ENCODE results near the gene ARHGEF18. TPM values are rescaled to one million over a fixed set of nuclear protein-coding genes. Genes with fewer than 3 reads are reported as not detected.

The ARHGEF18 gene
- total and polyA plus RNA-seq, 7 experiments from 2014 or later, result 3.9 to 132 (median 124) TPM

DNA sequence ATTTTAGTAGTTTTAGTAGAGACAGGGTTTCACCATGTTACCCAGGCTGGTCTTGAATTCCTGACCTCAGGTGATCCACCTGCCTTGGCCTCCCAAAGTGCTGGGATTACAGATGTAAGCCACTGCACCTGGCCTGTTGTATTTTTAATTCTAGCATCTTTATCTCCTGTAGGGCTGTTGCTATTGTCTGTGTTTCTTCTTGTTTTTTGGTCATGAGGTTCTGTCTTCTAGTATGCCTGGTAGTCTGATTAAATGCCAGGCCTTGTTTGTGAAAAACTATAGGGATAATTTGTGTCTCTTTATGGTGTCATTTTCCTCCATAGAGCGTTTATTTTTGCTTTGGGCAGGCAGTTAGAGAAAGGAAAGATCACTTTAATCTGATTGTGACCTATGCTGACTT is 3.1 kb downstream of the ARHGEF18 start:
- Histone ChIP-seq H3K27me3 (ENCODE audit: control insufficient read depth in 2 of 2, insufficient read depth in 2 of 2, low read length in 2 of 2) (no peaks in the 10 kb centered on the region), H3K36me3 (ENCODE audit: control insufficient read depth in 2 of 3, insufficient read depth in 3 of 3, low read length in 3 of 3) (peaks cover 6 to 52% (median 28%) of the 10 kb centered on the region in 3 experiments), H3K4me3 (ENCODE audit: low read length) (peak overlapping the region; percentile 99), H3K9me3 (ENCODE audit: control insufficient read depth in 2 of 3, low read length in 3 of 3) (peaks cover 0 to 7% (median 4%) of the 10 kb centered on the region in 3 experiments), H3K27ac (ENCODE audit: low read depth, low read length) (peak overlapping the region; percentile 74), H3K4me1 (ENCODE audit: control insufficient read depth in 2 of 2, insufficient read depth in 2 of 2, low read length in 2 of 2) (peaks cover 32 to 42% of the 10 kb centered on the region in 2 donors)
- POLR2A ChIA-PET, result interaction anchor here (1.4 to 2.4 kb wide), 2 partner anchors 10 to 30 kb away, joined by 4 to 13 read pairs; no protein-coding TSS in a partner anchor
- Mint-ChIP-seq H3K27me3 (no peaks in the 10 kb centered on the region), H3K4me3 (peak overlapping the region; percentile 83 to 100 (median 99)), H3K36me3 (peaks cover 9 to 51% (median 39%) of the 10 kb centered on the region in 5 donors), H3K9me3 (peaks cover 3 to 17% (median 9%) of the 10 kb centered on the region in 11 donors), H3K27ac (peak overlapping the region; percentile 31 to 99 (median 95)), H3K4me1 (peaks cover 38 to 74% (median 58%) of the 10 kb centered on the region in 7 donors)
- no peak for ATAC-seq
- intact Hi-C loops (cut with micrococcal nuclease), result loop anchor here (5.0 to 10.0 kb wide), 2 partner anchors 93 to 445 kb away; no protein-coding TSS in a partner anchor
- CTCF ChIA-PET, result interaction anchor here (4.7 kb wide), 1 partner anchor 11 kb away, joined by 31 read pairs; no protein-coding TSS in a partner anchor
- no peak for DNase-seq

DNA sequence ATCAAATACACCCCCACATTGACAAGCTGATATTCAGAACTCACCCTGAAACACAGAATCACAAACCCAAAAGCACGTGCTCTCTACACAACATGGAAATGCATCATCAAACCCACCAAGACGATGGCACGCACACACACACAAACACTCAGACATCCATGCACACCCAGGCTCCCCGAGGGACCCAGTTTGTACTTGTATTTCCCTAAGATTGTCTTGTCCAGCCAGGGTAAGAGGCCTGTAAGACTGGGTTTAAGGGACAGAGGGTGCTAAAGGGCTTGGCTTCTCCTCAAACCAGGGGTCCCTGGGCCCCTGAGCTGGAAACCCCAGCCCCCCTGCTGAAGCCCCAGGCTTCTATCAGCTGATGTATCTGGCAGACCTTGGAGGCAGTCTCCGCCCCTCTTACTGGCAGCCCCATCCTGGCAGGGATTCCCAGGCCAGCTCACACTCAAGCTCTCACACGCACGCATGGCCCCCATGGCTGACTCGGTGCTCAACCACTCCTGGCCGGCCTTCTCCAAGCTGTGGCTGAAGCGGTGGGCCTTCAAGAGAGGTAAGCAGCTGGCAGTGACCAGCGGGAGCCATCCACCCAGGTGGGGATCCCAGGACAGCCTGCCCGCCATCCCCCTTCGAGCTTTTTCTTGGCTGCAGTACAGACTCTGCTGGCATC is 6.5 kb downstream of the ARHGEF18 start:
- H3K4me3 ChIP-seq (ENCODE audit: low read length), result no peak overlapping the region
- peaks cover 12 to 71% (median 28%) of the 10 kb centered on the region in 3 experiments for H3K36me3 ChIP-seq (ENCODE audit: control insufficient read depth in 2 of 3, insufficient read depth in 3 of 3, low read length in 3 of 3)
- H3K4me1 ChIP-seq (ENCODE audit: control insufficient read depth in 2 of 2, insufficient read depth in 2 of 2, low read length in 2 of 2), result peaks cover 27 to 54% of the 10 kb centered on the region in 2 donors
- no peak overlapping the region for H3K27ac ChIP-seq (ENCODE audit: low read depth, low read length)
- ATAC-seq, result no peak
- H3K9me3 ChIP-seq (ENCODE audit: control insufficient read depth in 2 of 3, low read length in 3 of 3), result peaks cover 0 to 7% (median 4%) of the 10 kb centered on the region in 3 experiments
- Mint-ChIP-seq H3K27ac (peak overlapping the region in 8 of 9 donors; percentile 80 to 94 (median 88)), H3K27me3 (no peaks in the 10 kb centered on the region), H3K4me3 (peak overlapping the region in 6 of 10 donors; percentile 47 to 99 (median 86)), H3K9me3 (peaks cover 4 to 16% (median 8%) of the 10 kb centered on the region in 11 donors), H3K36me3 (peaks cover 17 to 62% (median 54%) of the 10 kb centered on the region in 5 donors), H3K4me1 (peaks cover 49 to 95% (median 71%) of the 10 kb centered on the region in 7 donors)
- ChIA-PET POLR2A (interaction anchor here (1.5 to 1.6 kb wide), 3 partner anchors 10 to 25 kb away, joined by 4 to 14 read pairs (median 5); no protein-coding TSS in a partner anchor), CTCF (interaction anchor here (0.7 to 4.7 kb wide), 6 partner anchors 10 to 253 kb away, joined by 3 to 31 read pairs (median 9); no protein-coding TSS in a partner anchor)
- no peaks in the 10 kb centered on the region for H3K27me3 ChIP-seq (ENCODE audit: control insufficient read depth in 2 of 2, insufficient read depth in 2 of 2, low read length in 2 of 2)
- intact Hi-C loops (cut with micrococcal nuclease), result loop anchor here in 1 of 2 donors (2.0 to 10.0 kb wide), 2 partner anchors 90 to 326 kb away; partner anchors contain the start of gene TRAPPC5
- DNase-seq, result no peak

DNA sequence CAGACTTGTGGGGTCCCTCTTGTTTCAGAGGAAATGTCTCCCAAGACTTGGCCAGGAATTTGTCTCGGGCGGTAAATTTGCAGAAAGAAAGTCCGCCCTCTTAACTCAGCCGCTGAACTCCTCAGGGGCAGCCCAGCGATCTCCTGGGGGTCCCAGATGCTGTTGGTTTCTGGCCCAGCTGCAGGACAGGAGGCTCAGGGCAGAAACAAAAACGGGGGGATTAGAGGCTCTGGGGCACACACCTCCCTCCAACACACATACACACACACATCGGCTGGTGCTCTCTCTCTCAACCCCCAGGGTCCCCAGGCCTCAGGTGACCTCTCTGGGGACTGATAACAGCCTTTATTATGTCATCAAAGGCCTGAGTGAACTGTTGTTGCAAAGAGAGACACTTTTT is 7.1 kb downstream of the ARHGEF18 start:
- H3K27ac Mint-ChIP-seq, result peak overlapping the region in 3 of 9 donors; percentile 53 to 74 (median 67)
- H3K4me1 ChIP-seq (ENCODE audit: control insufficient read depth in 2 of 2, insufficient read depth in 2 of 2, low read length in 2 of 2), result peaks cover 26 to 54% of the 10 kb centered on the region in 2 donors
- H3K27me3 ChIP-seq (ENCODE audit: control insufficient read depth in 2 of 2, insufficient read depth in 2 of 2, low read length in 2 of 2), result no peaks in the 10 kb centered on the region
- peaks cover 12 to 75% (median 28%) of the 10 kb centered on the region in 3 experiments for H3K36me3 ChIP-seq (ENCODE audit: control insufficient read depth in 2 of 3, insufficient read depth in 3 of 3, low read length in 3 of 3)
- ATAC-seq, result no peak
- no peak overlapping the region for H3K27ac ChIP-seq (ENCODE audit: low read depth, low read length)
- CTCF ChIA-PET, result interaction anchor here (2.6 to 4.7 kb wide), 2 partner anchors 11 to 15 kb away, joined by 13 to 31 read pairs; no protein-coding TSS in a partner anchor
- peaks cover 0 to 7% (median 4%) of the 10 kb centered on the region in 3 experiments for H3K9me3 ChIP-seq (ENCODE audit: control insufficient read depth in 2 of 3, low read length in 3 of 3)
- intact Hi-C loops (cut with micrococcal nuclease), result loop anchor here in 1 of 2 donors (2.0 to 10.0 kb wide), 2 partner anchors 89 to 325 kb away; partner anchors contain the start of gene TRAPPC5
- POLR2A ChIA-PET, result interaction anchor here (0.6 to 1.5 kb wide), 2 partner anchors 11 to 13 kb away, joined by 4 to 5 read pairs; no protein-coding TSS in a partner anchor
- H3K4me3 Mint-ChIP-seq, result peak overlapping the region in 5 of 10 donors; percentile 10 to 72 (median 51)
- H3K4me1 Mint-ChIP-seq, result peaks cover 43 to 90% (median 70%) of the 10 kb centered on the region in 7 donors
- no peaks in the 10 kb centered on the region for H3K27me3 Mint-ChIP-seq
- no peak for DNase-seq
- H3K36me3 Mint-ChIP-seq, result peaks cover 17 to 56% (median 48%) of the 10 kb centered on the region in 5 donors
- peaks cover 3 to 13% (median 6%) of the 10 kb centered on the region in 11 donors for H3K9me3 Mint-ChIP-seq
- H3K4me3 ChIP-seq (ENCODE audit: low read length), result no peak overlapping the region

DNA sequence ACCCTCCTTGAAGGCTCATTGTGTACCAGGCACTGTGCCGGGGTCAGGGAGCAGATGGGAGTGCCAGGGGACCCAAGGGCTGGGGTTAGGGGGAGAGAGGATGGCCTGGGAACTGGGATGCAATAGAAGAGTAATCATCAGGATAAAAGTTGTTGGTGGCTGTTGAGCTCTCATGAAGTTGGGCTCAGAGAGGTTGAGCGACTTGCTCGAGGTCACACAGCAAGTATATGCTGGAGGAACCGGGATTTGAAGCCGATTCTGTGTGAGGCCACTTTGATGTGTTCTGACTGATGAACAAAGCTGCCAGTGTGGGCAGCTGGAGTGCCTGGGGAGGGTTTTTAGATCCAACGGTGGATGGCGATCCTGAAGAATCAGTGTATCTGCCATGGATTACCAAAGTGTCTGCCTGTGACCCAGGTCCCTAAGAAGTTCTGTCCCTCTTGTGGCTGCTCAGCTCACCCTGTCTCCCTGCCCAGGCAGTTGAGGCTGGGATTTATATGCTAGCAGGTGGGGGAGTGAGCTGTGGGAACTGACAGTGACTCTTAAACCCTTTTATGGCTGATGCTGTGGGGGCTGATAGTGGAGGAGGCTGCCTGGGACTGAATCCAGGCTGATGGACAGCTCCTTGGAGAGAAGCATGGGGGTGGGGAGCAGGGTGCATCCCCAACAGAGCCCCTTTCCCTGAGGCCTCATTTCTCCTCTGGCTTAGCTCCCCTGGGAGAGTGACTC is 8.3 kb downstream of the ARHGEF18 start:
- ATAC-seq (no peak), DNase-seq (no peak)
- peaks cover 22 to 52% of the 10 kb centered on the region in 2 donors for H3K4me1 ChIP-seq (ENCODE audit: control insufficient read depth in 2 of 2, insufficient read depth in 2 of 2, low read length in 2 of 2)
- Mint-ChIP-seq H3K4me1 (peaks cover 36 to 89% (median 76%) of the 10 kb centered on the region in 7 donors), H3K4me3 (peak overlapping the region in 7 of 10 donors; percentile 16 to 72 (median 58)), H3K27ac (peak overlapping the region in 6 of 9 donors; percentile 45 to 93 (median 74)), H3K36me3 (peaks cover 13 to 52% (median 45%) of the 10 kb centered on the region in 5 donors), H3K27me3 (no peaks in the 10 kb centered on the region), H3K9me3 (peaks cover 0 to 9% (median 2%) of the 10 kb centered on the region in 11 donors)
- H3K9me3 ChIP-seq (ENCODE audit: control insufficient read depth in 2 of 3, low read length in 3 of 3), result peaks cover 0 to 2% (median under 1%) of the 10 kb centered on the region in 3 experiments
- CTCF ChIA-PET, result interaction anchor here (0.5 to 4.7 kb wide), 2 partner anchors 17 to 94 kb away, joined by 3 to 31 read pairs; no protein-coding TSS in a partner anchor
- H3K4me3 ChIP-seq (ENCODE audit: low read length), result no peak overlapping the region
- H3K27ac ChIP-seq (ENCODE audit: low read depth, low read length), result peak overlapping the region; percentile 47
- intact Hi-C loops (cut with micrococcal nuclease), result loop anchor here in 1 of 2 donors (10.0 kb wide), 1 partner anchor 88 kb away; no protein-coding TSS in a partner anchor
- peaks cover 12 to 79% (median 24%) of the 10 kb centered on the region in 3 experiments for H3K36me3 ChIP-seq (ENCODE audit: control insufficient read depth in 2 of 3, insufficient read depth in 3 of 3, low read length in 3 of 3)
- H3K27me3 ChIP-seq (ENCODE audit: control insufficient read depth in 2 of 2, insufficient read depth in 2 of 2, low read length in 2 of 2), result no peaks in the 10 kb centered on the region
- POLR2A ChIA-PET, result interaction anchor here (0.6 to 1.4 kb wide), 5 partner anchors 10 to 207 kb away, joined by 3 to 4 read pairs (median 3); no protein-coding TSS in a partner anchor

DNA sequence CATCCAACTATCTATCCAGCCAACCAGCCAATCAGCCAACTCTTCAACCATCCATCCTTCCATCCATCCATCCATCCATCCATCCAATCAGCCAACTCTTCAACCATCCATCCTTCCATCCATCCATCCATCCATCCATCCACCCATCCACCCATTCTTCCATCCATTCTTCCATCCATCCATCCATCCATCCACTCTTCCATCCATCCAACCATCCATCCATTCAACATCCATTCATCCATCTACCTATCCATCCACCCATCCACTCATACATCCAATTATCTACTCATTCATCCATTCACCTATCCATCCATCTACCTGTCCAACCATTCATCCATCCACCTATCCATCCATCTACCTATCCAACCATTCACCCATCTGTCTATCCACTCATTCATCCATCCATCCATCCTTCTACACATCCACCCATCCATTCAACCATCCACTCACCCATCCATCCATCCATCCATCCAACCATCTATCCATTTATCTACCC is 9.4 kb downstream of the ARHGEF18 start:
- H3K36me3 Mint-ChIP-seq, result peaks cover 17 to 58% (median 48%) of the 10 kb centered on the region in 5 donors
- peak overlapping the region in 8 of 9 donors; percentile 28 to 93 (median 78) for H3K27ac Mint-ChIP-seq
- Histone ChIP-seq H3K27ac (ENCODE audit: low read depth, low read length) (no peak overlapping the region), H3K4me1 (ENCODE audit: control insufficient read depth in 2 of 2, insufficient read depth in 2 of 2, low read length in 2 of 2) (peaks cover 22 to 59% of the 10 kb centered on the region in 2 donors), H3K27me3 (ENCODE audit: control insufficient read depth in 2 of 2, insufficient read depth in 2 of 2, low read length in 2 of 2) (no peaks in the 10 kb centered on the region), H3K4me3 (ENCODE audit: low read length) (no peak overlapping the region), H3K36me3 (ENCODE audit: control insufficient read depth in 2 of 3, insufficient read depth in 3 of 3, low read length in 3 of 3) (peaks cover 20 to 87% (median 24%) of the 10 kb centered on the region in 3 experiments), H3K9me3 (ENCODE audit: control insufficient read depth in 2 of 3, low read length in 3 of 3) (no peaks in the 10 kb centered on the region)
- no peaks in the 10 kb centered on the region for H3K27me3 Mint-ChIP-seq
- intact Hi-C loops (cut with micrococcal nuclease), result loop anchor here in 1 of 2 donors (10.0 kb wide), 1 partner anchor 87 kb away; no protein-coding TSS in a partner anchor
- DNase-seq (no peak), ATAC-seq (no peak)
- H3K4me3 Mint-ChIP-seq, result peak overlapping the region in 8 of 10 donors; percentile 9 to 73 (median 58)
- CTCF ChIA-PET, result no interaction called here
- H3K9me3 Mint-ChIP-seq, result peaks cover 0 to 9% (median 0%) of the 10 kb centered on the region in 11 donors
- POLR2A ChIA-PET, result interaction anchor here (0.9 to 4.0 kb wide), 5 partner anchors 9 to 22 kb away, joined by 3 to 31 read pairs (median 4); partner anchors contain the start of gene ARHGEF18
- H3K4me1 Mint-ChIP-seq, result peaks cover 34 to 92% (median 80%) of the 10 kb centered on the region in 7 donors
